Neural crest cell (in vitro differentiated cells): ENCODE data around the gene TTLL9. TPM values are rescaled to one million over a fixed set of nuclear protein-coding genes. Genes with fewer than 3 reads are reported as not detected.

ENCODE experiments used
- DNase-seq: peaks from one replicate; pipeline ENCODE4 v3.0.0; 2021; ENCODE audit warnings: low read depth, mixed read lengths, low spot score
- H3K27ac Mint-ChIP-seq: one replicate; pipeline ENCODE4 v1.8.0; 2021; ENCODE audit warnings: mild to moderate bottlenecking, mixed read lengths; ENCODE audit not compliant: unreplicated experiment
- H3K27me3 Mint-ChIP-seq: 2 replicates; pipeline ENCODE4 v1.8.0; 2021; ENCODE audit warnings: low read depth, mild to moderate bottlenecking, mixed read lengths
- H3K36me3 Mint-ChIP-seq: 2 replicates; pipeline ENCODE4 v1.8.0; 2021; ENCODE audit warnings: low read depth, mild to moderate bottlenecking, mixed read lengths
- H3K4me1 Mint-ChIP-seq: 2 replicates; pipeline ENCODE4 v1.8.0; 2021; ENCODE audit warnings: mixed read lengths
- H3K4me3 Mint-ChIP-seq: one replicate; pipeline ENCODE4 v1.8.0; 2021; ENCODE audit warnings: mild to moderate bottlenecking, mixed read lengths
- H3K9me3 Mint-ChIP-seq: 2 replicates; pipeline ENCODE4 v1.8.0; 2021; ENCODE audit warnings: mixed read lengths
- total RNA-seq: library from RNA; stranded (reverse); gene quantifications from 2 replicates; pipeline ENCODE4 v1.2.1, GENCODE V29; 2021
- TF ChIP-seq, protein P1 (sequence below): fragments of 200-600 bp; sonication (generic); conservative IDR thresholded peaks from 2 replicates; pipeline ENCODE4 v1.5.0; 2021; ENCODE audit warnings: antibody characterized with exemption, mild to moderate bottlenecking

TTLL9 gene
- total RNA-seq, 1 donor from 2014 or later = 3.3 TPM

DNA sequence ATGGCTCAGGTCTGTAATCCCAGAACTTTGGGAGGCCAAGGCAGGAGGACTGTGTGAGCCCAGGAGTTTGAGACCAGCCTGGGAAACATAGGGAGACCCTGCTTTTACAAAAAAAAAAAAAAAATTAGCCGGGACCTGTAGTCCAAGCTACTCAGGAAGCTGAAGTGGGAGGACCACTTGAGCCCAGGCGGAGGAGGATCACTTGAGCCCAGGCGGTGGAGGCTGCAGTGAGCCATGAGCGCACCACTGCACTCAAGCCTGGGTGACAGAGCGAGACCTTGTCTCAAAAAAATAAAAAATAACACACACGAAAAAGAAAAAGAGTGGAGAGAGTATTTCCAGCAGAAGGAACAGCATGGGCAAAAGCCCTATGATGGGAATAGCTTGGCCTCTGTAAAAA, 2.0 kb downstream of the TTLL9 start:
- Mint-ChIP-seq H3K9me3 (no peaks in the 10 kb centered on the region), H3K27me3 (peaks cover 2% of the 10 kb centered on the region)
- DNase-seq = no peak

DNA sequence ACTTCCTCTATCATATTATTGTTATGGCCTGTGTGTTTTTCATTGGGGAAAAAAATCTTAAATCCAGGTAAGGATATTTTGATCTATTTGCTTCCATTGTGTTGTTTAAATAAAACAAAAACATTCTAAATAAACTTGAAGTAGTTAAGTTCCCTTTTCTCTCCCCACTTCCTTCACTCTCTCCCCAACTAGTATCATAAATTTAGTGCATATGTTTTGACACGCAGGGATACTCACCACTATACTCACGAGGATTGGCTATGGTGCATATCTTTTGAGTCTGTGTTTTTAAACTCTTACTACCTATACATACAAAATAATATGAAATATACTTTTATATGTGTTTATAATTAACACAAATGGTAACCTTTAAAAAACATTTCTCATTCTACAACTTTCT, 5.2 kb downstream of the TTLL9 start:
- H3K36me3 Mint-ChIP-seq = no peaks in the 10 kb centered on the region
- H3K4me1 Mint-ChIP-seq = peaks cover 22% of the 10 kb centered on the region
- H3K9me3 Mint-ChIP-seq = no peaks in the 10 kb centered on the region
- H3K4me3 Mint-ChIP-seq = no peak overlapping the region
- TF ChIP-seq, protein P1, sequence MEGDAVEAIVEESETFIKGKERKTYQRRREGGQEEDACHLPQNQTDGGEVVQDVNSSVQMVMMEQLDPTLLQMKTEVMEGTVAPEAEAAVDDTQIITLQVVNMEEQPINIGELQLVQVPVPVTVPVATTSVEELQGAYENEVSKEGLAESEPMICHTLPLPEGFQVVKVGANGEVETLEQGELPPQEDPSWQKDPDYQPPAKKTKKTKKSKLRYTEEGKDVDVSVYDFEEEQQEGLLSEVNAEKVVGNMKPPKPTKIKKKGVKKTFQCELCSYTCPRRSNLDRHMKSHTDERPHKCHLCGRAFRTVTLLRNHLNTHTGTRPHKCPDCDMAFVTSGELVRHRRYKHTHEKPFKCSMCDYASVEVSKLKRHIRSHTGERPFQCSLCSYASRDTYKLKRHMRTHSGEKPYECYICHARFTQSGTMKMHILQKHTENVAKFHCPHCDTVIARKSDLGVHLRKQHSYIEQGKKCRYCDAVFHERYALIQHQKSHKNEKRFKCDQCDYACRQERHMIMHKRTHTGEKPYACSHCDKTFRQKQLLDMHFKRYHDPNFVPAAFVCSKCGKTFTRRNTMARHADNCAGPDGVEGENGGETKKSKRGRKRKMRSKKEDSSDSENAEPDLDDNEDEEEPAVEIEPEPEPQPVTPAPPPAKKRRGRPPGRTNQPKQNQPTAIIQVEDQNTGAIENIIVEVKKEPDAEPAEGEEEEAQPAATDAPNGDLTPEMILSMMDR = no peak
- H3K27ac Mint-ChIP-seq = no peak overlapping the region
- H3K27me3 Mint-ChIP-seq = peaks cover 3% of the 10 kb centered on the region
- DNase-seq = no peak

More for the DNA sequence above, 2.0 kb downstream of the TTLL9 start:
- Mint-ChIP-seq H3K4me1 (peaks cover 25% of the 10 kb centered on the region), H3K36me3 (no peaks in the 10 kb centered on the region), H3K4me3 (no peak overlapping the region), H3K27ac (no peak overlapping the region)
- TF ChIP-seq, protein P1 = no peak

DNA sequence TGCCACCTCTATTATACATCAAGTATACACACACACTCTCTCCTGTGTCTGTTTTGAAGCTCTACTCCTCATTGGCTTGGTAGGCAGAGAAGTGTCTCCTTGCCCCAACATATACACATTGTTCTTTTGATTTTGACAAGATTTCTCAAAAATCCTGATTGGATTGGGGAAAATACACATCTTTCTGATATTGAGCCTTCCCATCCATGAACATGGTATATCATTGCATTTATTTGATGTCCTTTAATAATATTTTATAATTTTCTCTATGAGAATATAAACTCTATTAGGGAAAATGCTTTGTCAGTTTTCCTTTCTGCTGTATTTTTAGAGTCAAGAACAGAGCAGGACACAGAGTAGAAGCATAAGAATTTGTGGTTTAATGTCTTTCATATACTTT, 7.2 kb downstream of the TTLL9 start:
- Mint-ChIP-seq H3K4me1 (peaks cover 19% of the 10 kb centered on the region), H3K27ac (no peak overlapping the region), H3K4me3 (no peak overlapping the region), H3K9me3 (no peaks in the 10 kb centered on the region), H3K36me3 (no peaks in the 10 kb centered on the region), H3K27me3 (peaks cover 5% of the 10 kb centered on the region)
- no peak for DNase-seq
- TF ChIP-seq, protein P1 = no peak

DNA sequence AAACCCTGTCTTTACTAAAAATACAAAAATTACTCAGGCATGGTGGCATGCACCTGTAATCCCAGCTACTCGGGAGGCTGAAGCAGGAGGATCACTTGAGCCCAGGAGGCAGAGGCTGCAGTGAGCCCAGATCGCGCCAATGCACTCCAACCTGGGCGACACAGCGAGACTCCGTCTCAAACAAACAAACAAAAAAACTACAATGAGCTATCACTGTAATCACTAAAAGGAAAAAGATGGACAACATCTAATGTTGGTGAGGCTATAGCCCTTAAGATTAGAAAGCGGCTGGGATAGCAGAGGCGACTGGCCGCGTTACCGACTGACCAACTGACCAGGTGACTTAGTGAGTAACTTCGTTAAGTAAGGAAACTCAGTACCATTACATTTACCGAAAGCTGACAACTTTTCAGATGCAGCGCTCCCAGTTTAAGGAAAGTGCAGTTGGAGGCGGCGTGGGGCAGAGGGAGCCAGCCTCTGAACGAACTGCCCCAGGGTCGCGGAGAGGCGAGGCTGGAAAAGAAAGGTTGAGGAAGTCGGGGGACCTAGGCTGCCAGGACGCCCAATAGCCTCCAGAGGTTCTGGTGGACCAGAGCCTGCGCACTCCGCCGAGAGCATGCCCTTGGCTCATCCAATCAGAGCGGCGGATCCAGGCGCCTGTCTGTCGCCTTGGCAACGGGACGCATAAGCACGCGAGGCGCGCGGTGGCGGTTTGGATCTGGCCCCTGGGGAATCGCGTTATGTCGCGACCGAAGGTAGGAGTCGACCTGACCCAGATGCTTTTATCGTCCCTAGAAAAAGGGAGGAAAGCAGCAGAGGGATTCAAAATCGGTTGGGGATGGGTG, 8.9 kb downstream of the TTLL9 start:
- DNase-seq = peak; percentile 97
- Mint-ChIP-seq H3K4me3 (peak overlapping the region; percentile 97), H3K27ac (peak overlapping the region; percentile 98), H3K4me1 (peaks cover 19% of the 10 kb centered on the region), H3K36me3 (no peaks in the 10 kb centered on the region), H3K27me3 (peaks cover 6% of the 10 kb centered on the region), H3K9me3 (no peaks in the 10 kb centered on the region)
- TF ChIP-seq, protein P1 = no peak

DNA sequence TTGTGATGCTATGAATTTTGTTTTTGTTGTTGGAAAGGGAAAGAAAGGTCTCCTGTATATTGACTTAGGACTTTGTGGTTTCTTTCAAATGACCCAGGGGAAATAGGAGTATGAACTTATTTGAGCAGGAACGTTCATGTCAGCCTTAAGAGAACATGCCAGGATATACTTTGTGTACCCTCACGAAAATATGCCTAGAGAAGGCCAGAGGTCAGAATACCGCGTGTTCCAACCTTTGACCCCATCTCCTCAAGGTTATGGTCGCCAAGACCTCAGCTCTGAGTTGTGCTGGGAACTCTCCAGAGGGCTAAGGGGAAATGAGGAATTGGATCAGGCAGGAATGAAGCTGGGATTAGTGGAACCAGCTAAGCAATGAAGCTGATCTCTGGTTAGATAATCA, 11.5 kb downstream of the TTLL9 start:
- Mint-ChIP-seq H3K36me3 (no peaks in the 10 kb centered on the region), H3K27ac (no peak overlapping the region), H3K4me3 (peak overlapping the region; percentile 97), H3K4me1 (peaks cover 19% of the 10 kb centered on the region), H3K27me3 (peaks cover 19% of the 10 kb centered on the region), H3K9me3 (no peaks in the 10 kb centered on the region)
- no peak for DNase-seq
- TF ChIP-seq, protein P1 = no peak
